Retina (tissue), 1 donor: ENCODE results near the gene TMEM81.

Source experiments
- DNase-seq: peaks from one replicate; pipeline ENCODE4 v3.0.0-alpha.2; 2016

Gene TMEM81

DNA sequence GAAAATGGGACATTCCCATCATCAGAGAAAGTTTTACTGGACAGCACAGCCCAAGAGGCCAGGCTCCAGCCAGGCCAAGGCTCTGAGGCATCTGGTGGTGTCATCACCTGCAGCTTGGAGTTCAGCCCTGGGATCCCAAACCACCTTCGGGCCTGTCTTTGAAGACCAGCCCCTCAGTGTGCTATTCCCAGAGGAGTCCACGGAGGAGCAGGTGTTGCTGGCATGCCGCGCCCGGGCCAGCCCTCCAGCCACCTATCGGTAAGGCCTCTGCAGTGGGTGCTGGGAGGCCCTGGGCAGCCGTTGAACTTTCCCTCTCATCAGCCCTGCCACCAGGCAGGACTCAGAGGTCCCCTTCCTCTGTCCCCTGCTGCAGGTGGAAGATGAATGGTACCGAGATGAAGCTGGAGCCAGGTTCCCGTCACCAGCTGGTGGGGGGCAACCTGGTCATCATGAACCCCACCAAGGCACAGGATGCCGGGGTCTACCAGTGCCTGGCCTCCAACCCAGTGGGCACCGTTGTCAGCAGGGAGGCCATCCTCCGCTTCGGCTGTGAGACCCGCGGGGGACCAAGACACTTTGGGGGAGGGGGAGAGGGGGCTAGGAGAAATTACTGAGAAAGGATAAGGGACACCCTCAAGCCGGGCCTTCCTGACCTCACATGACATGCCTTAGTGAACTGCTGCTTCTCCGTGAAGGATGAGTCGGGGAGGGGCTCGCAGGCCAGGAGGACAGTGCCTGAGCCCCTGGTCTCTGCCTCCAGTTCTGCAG lies 26.3 kb downstream of the TMEM81 start:
- no peak for DNase-seq

DNA sequence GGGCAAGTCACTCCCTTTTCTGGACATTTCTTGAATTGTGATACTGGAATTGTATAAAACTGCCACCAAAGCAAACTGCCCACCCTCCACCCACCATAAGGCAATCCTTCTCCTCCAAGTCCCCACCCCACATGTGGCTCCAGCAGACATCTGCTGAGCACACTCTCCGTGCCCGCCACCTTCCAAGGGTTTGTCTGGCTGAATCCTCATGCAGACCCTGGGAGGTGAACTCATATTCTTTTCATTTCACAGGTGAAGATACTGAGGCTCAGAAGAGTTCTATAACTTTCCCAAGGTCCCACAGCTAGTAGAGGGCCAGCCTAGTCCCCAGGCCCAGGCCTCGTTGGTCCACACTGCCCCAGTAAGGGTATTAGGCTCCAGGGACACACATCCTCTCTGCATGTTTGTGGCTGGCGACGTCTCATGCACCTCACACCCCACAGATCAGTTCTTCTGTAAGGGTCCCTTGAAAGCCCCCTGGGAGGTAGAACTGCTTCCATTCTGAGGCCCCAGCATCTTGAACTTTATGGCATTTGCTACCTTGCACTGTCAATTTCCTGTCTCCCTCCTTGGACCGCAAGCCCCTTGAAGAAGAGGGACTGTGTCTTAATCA lies 27.2 kb downstream of the TMEM81 start:
- no peak for DNase-seq

GRCh38 chr1:205056188-205056611 lies 28.1 kb downstream of the TMEM81 start:
- peak; percentile 85 for DNase-seq

- no peak for DNase-seq
Measured at GRCh38 chr1:205054013-205054412, 30.2 kb downstream of the TMEM81 start.

DNA sequence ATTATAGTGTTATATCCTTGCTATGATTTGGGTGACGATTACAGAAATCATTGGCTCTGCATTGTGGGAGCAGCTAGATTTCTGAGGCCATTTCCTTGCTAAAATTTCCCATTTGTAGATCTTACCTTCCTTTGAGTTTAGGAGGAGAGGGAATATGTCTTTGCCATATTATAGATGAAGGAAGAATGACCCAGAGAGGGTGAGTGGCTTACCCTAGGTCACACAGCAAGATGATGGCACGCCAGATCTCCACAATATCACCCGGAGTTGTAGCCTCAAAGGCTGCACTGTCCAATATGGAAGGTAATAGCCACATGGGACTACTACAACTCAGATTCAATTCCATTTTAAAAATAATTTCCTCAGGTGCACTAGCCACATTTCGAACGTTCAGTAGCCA lies 31.0 kb downstream of the TMEM81 start:
- no peak for DNase-seq

DNA sequence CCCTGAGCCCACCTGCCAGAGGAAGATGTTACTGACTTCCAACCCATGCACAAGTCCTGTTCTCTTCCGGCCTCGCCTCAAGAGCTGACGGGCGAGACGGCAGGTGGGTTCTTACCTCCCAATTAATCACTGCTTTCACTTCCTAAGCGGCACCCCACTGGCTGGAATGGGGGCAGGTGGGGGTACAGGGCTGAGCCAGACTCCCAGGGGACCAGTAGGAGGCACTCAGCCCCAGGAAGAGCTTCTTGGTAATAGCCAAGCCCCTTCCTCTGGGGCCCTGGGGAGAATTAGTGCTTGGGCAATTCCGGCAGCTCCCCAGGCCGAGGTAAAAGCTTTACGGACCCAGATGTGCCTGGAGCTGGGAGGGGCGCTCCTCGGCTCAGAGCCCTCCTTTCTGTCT lies 31.6 kb downstream of the TMEM81 start:
- peak; percentile 61 for DNase-seq

DNA sequence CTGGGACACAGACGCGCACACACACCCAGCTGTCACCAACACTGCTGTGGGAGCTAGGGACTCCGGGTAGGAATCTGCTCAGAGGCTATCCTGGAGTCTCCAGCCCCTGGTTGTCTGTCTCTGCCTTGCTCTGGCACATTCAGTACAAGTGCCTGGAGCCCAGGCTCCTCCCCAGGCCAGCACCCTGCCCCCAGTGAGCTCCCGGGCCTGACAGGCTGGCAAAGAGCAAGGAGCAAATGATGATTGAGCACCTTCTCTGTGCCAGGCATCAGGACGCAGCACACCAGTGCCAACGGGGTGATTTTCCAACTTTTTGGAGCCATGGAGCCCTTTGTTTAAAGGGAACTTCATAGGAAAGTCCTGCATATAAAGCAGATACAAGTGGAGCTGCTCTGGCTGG lies 34.8 kb downstream of the TMEM81 start:
- peak; percentile 12 for DNase-seq

- DNase-seq, result no peak
Measured at GRCh38 chr1:205048382-205048781, 35.9 kb downstream of the TMEM81 start.

DNA sequence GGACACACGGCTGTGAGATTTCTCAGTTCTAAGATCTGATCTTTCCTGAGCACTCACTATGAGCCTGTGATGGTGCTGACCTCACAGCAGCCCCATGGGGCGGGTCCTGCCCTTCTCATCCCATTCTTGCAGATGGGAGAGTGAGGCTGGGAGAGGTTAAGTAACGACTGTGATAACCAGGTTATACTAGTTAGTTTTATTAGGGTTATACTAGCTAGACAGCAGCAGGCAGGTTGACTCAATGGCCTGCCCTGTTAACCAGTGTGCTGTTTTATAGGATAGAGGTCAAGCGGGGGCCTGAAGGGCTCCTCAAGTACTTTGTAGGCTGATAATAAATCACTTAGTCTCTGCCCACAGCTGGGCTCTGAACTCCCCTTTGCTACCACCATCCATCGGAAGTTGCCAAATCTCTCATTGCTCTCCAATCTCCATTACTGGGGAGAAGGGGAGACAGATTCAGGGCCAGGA lies 36.5 kb downstream of the TMEM81 start:
- DNase-seq, result no peak

DNA sequence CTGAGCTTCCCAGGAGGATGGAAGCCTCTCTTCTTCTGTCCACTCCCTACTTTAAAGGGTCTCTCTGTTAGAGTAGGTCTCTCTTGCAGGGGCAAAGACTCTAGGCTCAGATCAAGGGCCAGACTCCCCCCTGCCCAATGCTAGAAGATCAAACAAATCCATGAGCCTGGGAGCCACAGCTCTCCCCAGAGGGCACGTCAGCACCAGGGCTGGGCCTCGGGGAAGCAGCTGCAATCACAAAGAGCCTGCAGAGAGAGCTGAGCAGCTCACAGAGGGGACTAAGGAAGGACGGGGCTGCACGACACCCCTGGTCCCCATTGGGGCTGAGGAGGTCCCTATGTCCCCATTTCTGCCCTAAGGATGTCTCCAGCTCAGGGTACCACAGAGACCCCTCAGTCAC lies 37.4 kb downstream of the TMEM81 start:
- no peak for DNase-seq

GRCh38 chr1:205045146-205045545 lies 39.1 kb downstream of the TMEM81 start:
- no peak for DNase-seq

DNA sequence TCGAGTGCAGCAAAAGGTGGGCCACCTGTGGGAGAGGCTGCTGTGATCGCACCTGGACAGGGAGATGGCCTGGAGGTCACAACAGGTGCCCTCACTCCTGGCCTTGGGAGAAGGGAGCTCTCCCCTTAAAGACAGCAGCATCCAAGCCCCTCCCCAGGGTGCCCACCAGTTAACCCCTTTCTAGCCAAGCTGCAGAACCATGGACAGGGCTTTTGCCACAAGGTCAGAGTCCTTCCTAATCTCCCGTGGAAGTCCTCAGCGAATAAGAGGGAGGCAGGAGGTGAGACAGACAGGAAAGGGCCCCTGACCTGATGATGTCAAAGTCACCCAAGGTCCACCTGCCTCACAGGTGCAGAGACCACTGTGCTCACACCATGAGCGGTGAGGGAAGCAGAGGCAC lies 39.5 kb downstream of the TMEM81 start:
- DNase-seq, result no peak

DNA sequence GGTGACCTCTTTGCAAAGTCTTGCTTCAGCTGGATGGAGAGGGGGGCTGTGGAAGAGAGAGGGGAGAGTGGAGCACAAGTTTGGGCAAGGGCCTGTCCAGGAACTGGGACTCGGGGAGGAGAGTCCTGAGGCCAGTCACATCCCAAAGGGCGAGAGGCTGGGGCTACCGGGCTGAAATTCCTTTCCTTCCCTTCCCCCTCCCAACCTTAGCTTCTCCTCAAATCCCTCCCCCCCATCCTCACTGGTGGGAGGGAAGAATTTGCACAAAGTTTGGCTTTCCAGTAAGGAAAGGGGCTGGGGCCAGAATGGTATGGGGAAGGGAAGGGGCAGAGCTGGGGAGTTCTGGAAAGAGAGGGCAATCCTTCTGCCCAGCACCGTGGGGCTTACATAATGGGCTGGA lies 40.4 kb downstream of the TMEM81 start:
- DNase-seq, result no peak

DNA sequence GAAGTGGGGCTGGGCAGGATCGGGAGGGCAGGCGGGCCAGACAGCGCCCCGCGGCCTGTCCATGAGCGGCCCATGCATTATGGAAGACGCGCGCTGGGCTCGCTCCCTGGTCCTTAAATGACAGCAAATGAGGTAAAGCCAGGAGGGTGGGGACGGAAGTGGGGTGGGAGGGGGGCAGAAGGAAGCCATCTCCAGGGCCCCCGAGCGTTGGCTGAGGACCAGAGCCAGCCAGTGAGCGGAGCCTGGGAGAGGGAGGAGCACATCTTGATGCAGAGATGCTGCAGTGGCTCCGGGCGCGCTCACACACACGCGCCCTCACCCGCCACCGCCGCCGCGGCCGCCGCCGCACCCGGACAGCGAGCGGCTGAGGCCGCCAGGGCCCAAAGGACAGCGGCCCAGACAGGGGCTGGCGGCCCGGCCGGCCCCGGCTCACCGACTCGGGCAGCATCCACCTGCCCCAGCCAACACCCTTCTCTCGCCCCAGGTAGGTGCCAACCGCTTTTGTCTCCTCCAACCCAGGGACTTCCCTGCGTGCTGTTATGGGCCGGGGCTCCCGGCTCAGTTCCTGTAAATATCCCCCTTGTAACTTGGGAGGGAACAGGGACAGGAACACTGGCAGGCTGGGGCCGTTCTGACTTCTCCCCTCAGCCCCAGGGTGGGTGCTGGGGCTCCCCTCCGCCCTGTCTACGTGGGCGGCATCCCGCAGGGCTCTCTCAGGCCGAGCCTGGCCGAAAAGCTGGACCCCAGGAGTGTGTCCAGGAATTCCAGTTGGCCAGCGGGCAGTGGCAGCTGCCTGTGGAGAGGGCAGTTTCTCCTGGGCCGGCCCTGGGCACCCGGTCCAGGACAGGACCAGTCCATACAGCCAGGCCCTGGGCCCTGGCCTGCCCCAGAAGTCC lies 41.1 kb downstream of the TMEM81 start, which contains the start of gene CNTN2:
Gene CNTN2, plus strand, starts transcription at position 302 of the 896 bp plus-strand sequence. CDS start 9,974 bp downstream, outside the sequence.
- peak; percentile 65 for DNase-seq

DNA sequence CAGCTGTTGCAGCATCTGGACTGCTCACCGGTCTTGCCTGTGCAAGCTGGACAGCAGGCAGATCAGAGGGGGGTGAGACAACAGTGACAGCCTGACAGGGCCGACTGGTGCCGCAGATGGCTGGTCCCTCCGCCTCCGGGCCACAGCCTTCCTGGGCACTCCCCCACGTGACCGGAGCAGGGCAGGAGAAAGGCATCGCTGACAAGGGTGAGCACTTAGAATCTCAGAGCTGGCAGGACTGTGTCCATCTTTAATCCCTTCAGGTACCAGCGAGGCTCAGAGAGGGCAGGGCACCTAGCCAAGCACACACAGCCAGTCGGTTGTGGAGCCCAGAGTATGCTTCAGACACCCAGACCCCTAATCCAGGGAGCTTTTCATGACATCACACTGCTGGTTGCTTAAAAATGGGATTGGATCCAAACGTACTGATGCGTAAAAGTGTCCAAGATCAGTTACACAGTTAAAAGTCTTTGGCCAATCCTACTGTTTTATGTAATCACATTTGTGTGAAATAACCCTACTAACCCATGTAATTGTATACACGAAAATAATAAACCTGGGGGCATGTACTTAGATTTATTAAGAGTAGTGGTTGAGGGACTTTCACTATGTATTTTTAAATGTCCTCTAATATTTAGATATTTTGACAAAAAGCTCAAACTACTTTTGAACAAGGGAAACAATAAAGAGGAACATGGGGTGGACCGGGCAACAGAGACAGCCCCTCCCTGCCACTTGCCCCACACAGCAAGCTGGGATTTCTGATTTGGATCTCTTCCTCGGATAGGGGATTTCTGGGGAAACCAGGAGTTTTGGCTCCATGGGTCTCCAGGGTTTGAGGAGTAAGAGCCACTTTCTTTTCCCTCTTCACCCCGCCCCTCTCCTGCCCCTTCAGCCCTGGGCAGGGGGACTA lies 42.0 kb downstream of the TMEM81 start:
- DNase-seq, result no peak

DNA sequence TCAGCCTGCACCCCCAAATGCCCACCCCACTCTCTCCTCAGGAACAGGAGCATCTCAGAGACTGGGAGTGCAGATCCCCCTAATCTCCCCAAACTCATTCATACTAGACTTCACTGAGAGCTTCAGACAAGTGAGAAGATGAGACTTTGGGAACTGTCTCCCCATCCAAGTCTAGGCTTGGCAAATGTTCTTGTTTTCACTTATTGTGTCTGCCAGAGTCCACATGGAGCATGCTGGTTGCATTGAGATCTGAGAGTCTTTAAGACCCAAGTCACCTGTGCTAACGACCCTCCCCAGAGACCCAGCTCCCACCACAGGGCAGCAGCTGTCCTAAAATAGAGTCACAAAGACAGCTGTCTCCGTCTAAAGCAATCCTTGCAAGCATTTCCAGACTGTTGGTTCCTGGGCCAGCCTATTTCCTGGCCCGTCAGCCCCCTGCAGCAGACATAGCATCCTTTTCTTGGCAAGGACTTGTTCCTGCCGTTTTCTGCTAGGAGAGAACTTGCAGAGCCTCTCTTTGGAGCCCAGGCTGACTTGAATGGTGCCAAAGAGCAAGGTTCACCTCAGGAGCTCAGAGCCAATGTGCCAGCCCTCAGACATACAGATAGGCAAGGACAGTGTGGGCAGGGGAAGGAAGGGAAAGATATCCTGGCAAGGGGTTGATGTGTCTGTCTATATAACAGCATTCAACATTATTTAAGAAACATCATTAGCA lies 43.1 kb downstream of the TMEM81 start:
- DNase-seq, result no peak

DNA sequence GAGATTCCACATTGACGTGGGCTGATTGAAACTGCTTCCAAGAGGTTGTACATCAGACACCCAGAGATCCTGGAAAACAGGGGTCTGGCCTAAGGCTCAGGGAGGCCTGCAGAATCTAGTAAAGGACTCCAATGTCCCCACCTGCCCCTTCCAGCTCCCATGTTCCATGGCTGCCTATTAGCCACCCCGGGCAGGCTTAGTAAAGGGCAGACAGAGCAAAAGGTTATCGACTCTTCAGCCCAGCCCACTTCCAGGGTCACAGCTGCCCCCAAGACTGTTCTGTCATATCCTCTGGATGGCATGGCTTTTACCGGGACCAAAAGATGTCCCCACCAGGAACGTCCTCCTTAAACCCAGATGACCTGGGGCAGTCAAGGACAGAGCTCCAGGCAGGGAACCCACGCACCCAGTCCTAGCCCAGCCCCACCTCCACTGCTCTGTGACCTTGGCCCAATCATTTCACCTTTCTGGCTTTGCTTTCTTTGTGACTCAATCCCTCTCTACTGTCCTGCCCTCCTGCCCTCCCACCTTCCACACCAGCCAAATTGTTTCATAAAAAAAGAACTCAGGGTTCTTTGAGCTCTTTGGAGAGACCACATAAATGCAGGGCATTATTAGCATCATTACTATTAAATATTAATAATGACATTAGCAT lies 46.0 kb downstream of the TMEM81 start:
- no peak for DNase-seq

- no peak for DNase-seq
Measured at GRCh38 chr1:205037539-205037938, 46.7 kb downstream of the TMEM81 start.
